ENCODE data around the gene MAPK8. TPM values are rescaled to one million over a fixed set of nuclear protein-coding genes. Genes with fewer than 3 reads are reported as not detected.

MAPK8 gene
- total and polyA plus RNA-seq, 9 of the 15 experiments (the other 6 are each of a cell fraction or from before 2014, with no cell fraction given): 6.4 to 159 (median 71.0) TPM

DNA sequence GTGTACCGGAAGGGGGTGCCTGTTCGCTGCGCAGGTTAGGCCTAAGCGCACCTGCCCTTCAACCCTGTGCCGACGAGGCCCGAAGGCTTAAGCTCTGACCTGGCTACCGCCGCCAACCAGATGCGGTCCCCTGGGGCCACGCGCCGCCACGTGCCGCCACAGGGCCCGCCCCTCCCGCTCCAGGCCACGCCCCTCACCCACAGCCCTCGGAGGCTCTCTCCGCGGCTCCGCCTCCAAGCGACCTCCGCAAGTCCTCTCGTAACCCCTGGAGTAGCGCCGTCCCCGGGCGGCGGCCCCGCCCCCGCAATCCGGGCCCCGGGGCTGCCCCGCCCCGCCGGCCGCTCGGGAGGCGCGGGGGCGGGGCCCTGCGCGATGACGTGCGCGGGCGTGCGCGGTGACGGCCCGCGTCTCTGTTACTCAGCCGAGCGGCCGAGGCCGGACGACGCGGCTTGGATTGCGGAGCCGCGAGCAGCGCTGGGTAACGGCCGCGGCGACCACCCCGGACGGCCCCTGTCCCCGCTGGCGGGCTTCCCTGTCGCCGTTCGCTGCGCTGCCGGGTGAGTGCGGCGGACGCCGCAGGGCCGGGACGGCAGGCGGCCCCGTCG lies at the start of gene MAPK8 (continued):
- TF ChIP-seq, protein P1, sequence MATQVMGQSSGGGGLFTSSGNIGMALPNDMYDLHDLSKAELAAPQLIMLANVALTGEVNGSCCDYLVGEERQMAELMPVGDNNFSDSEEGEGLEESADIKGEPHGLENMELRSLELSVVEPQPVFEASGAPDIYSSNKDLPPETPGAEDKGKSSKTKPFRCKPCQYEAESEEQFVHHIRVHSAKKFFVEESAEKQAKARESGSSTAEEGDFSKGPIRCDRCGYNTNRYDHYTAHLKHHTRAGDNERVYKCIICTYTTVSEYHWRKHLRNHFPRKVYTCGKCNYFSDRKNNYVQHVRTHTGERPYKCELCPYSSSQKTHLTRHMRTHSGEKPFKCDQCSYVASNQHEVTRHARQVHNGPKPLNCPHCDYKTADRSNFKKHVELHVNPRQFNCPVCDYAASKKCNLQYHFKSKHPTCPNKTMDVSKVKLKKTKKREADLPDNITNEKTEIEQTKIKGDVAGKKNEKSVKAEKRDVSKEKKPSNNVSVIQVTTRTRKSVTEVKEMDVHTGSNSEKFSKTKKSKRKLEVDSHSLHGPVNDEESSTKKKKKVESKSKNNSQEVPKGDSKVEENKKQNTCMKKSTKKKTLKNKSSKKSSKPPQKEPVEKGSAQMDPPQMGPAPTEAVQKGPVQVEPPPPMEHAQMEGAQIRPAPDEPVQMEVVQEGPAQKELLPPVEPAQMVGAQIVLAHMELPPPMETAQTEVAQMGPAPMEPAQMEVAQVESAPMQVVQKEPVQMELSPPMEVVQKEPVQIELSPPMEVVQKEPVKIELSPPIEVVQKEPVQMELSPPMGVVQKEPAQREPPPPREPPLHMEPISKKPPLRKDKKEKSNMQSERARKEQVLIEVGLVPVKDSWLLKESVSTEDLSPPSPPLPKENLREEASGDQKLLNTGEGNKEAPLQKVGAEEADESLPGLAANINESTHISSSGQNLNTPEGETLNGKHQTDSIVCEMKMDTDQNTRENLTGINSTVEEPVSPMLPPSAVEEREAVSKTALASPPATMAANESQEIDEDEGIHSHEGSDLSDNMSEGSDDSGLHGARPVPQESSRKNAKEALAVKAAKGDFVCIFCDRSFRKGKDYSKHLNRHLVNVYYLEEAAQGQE (IDR thresholded peaks at IDR 0.05; ENCODE audit: borderline replicate concordance): peak; percentile 48
- TF ChIP-seq, protein P1 (CRISPR knock-in tag; IDR thresholded peaks at IDR 0.05; ENCODE audit: low read depth): no peak
- no peak for TF ChIP-seq ZNF311 (CRISPR knock-in tag; IDR thresholded peaks at IDR 0.05)
- 0 out of 4 replicates have a peak, but pooled peaks of 1 of the 2 experiments have one; percentile 35 for TF ChIP-seq SRF (CRISPR knock-in tag; IDR thresholded peaks at IDR 0.05)
- peak; percentile 75 for TF ChIP-seq DMBX1 (CRISPR knock-in tag; IDR thresholded peaks at IDR 0.05; ENCODE audit: borderline replicate concordance)
- peak; percentile 66 for TF ChIP-seq ATF7 (IDR thresholded peaks at IDR 0.05)
- no peak for TF ChIP-seq BRF2 (IDR thresholded peaks at IDR 0.05; ENCODE audit: borderline replicate concordance, insufficient read depth, insufficient read length)
- TF ChIP-seq ZNF133 (CRISPR knock-in tag; IDR thresholded peaks at IDR 0.05): 0 out of 2 replicates have a peak, but pooled peaks have one; percentile 30
- no peak for TF ChIP-seq ZNF764 (CRISPR knock-in tag; IDR thresholded peaks at IDR 0.05; ENCODE audit: low read depth)
- peak; percentile 95 for TF ChIP-seq POLR2G (IDR thresholded peaks at IDR 0.05; ENCODE audit: low read depth, low read length)
- TF ChIP-seq NCOR1 (IDR thresholded peaks at IDR 0.05): 0 out of 2 replicates have a peak, but pooled peaks have one; percentile 21
- TF ChIP-seq, protein P2, sequence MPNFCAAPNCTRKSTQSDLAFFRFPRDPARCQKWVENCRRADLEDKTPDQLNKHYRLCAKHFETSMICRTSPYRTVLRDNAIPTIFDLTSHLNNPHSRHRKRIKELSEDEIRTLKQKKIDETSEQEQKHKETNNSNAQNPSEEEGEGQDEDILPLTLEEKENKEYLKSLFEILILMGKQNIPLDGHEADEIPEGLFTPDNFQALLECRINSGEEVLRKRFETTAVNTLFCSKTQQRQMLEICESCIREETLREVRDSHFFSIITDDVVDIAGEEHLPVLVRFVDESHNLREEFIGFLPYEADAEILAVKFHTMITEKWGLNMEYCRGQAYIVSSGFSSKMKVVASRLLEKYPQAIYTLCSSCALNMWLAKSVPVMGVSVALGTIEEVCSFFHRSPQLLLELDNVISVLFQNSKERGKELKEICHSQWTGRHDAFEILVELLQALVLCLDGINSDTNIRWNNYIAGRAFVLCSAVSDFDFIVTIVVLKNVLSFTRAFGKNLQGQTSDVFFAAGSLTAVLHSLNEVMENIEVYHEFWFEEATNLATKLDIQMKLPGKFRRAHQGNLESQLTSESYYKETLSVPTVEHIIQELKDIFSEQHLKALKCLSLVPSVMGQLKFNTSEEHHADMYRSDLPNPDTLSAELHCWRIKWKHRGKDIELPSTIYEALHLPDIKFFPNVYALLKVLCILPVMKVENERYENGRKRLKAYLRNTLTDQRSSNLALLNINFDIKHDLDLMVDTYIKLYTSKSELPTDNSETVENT (CRISPR knock-in tag; IDR thresholded peaks at IDR 0.05): peak; percentile 92
- TF ChIP-seq, protein P3, sequence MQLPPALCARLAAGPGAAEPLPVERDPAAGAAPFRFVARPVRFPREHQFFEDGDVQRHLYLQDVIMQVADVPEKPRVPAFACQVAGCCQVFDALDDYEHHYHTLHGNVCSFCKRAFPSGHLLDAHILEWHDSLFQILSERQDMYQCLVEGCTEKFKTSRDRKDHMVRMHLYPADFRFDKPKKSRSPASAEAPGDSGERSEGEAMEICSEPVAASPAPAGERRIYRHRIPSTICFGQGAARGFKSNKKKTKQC (CRISPR knock-in tag; IDR thresholded peaks at IDR 0.05): peak; percentile 100
- TF ChIP-seq FOXA3 (CRISPR knock-in tag; conservative IDR thresholded peaks at IDR 0.05 in 1 of 2, IDR thresholded peaks at IDR 0.05 in 1 of 2): peak in 1 of 2 experiments; percentile 97; a peak in 2 of 4 replicates
- peak; percentile 94 for TF ChIP-seq HMGN3 (IDR thresholded peaks at IDR 0.05; ENCODE audit: borderline replicate concordance, extremely low read depth, insufficient read length, low read depth, low read length)

Measured in K562 (cell line).